Bronchial epithelial cell (primary cell): ENCODE data around the gene NOTO. TPM values are rescaled to one million over a fixed set of nuclear protein-coding genes. Genes with fewer than 3 reads are reported as not detected.

ENCODE experiments used
- DNase-seq: peaks from one replicate; pipeline ENCODE4 v3.0.0-alpha.2; 2010; ENCODE audit warnings: low read depth
- FAIRE-seq: peaks from 2 replicates; lab custom pipeline; 2011; peaks lifted over from hg19 to GRCh38; lab: Jason Lieb, UNC
- H3K27me3 ChIP-seq: 2 replicates; pipeline ENCODE4 v1.5.1; 2011; ENCODE audit warnings: low read length; ENCODE audit not compliant: control insufficient read depth, insufficient read depth
- H3K36me3 ChIP-seq: 2 replicates; pipeline ENCODE4 v1.5.1; 2011; ENCODE audit warnings: low read length; ENCODE audit not compliant: control insufficient read depth, insufficient read depth
- H3K4me3 ChIP-seq: 2 replicates; pipeline ENCODE4 v1.5.1; 2011; ENCODE audit warnings: mild to moderate bottlenecking, low read depth, low read length, control low read depth
- total RNA-seq: library from RNA; depleted of rRNA; stranded (reverse); fragments of >200 nt; gene quantifications from 2 replicates; pipeline ENCODE4 v1.2.1, GENCODE V29; 2014
- TF ChIP-seq, protein P1 (sequence below): IDR thresholded peaks from 2 replicates; pipeline ENCODE4 v1.5.1; 2011; ENCODE audit warnings: mild to moderate bottlenecking, moderate library complexity, low read length, control low read depth, inconsistent platforms; ENCODE audit not compliant: insufficient read depth, severe bottlenecking

The NOTO gene
- total RNA-seq, 1 donor from 2014 or later: not detected

- FAIRE-seq: no peak
- Histone ChIP-seq H3K27me3 (peaks cover 4% of the 10 kb centered on the region), H3K4me3 (no peak overlapping the region), H3K36me3 (no peaks in the 10 kb centered on the region)
- TF ChIP-seq, protein P1, sequence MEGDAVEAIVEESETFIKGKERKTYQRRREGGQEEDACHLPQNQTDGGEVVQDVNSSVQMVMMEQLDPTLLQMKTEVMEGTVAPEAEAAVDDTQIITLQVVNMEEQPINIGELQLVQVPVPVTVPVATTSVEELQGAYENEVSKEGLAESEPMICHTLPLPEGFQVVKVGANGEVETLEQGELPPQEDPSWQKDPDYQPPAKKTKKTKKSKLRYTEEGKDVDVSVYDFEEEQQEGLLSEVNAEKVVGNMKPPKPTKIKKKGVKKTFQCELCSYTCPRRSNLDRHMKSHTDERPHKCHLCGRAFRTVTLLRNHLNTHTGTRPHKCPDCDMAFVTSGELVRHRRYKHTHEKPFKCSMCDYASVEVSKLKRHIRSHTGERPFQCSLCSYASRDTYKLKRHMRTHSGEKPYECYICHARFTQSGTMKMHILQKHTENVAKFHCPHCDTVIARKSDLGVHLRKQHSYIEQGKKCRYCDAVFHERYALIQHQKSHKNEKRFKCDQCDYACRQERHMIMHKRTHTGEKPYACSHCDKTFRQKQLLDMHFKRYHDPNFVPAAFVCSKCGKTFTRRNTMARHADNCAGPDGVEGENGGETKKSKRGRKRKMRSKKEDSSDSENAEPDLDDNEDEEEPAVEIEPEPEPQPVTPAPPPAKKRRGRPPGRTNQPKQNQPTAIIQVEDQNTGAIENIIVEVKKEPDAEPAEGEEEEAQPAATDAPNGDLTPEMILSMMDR: no peak
- DNase-seq: peak; percentile 64
These were observed 29.4 kb upstream of the NOTO start for GRCh38 chr2:73172963-73173362.

- TF ChIP-seq, protein P1: no peak
- no peak for DNase-seq
- Histone ChIP-seq H3K36me3 (no peaks in the 10 kb centered on the region), H3K27me3 (peaks cover 4% of the 10 kb centered on the region), H3K4me3 (no peak overlapping the region)
- FAIRE-seq: no peak
These were observed 28.6 kb upstream of the NOTO start for GRCh38 chr2:73173781-73174180.

DNA sequence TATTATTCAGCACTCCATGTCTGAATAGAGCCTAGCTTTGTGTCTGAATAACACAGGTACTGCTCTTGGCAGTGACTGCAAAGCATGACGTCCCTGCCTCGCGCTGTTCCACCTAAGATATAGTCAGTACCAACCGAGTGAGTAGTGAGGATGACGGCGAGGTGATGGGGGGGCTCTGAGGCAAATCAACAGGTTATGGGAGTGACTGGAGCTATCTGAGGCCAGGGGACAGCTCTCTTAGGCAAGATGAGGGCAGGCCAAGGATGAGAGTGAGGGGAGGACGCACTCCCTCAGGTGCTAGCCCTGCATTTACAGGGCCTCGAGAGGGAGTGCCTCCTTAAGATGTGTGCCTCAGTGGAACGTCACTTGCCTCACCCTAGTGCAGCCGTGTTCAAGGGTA lies 28.1 kb upstream of the NOTO start:
- no peak for DNase-seq
- no peak for FAIRE-seq
- Histone ChIP-seq H3K27me3 (peaks cover 4% of the 10 kb centered on the region), H3K36me3 (no peaks in the 10 kb centered on the region), H3K4me3 (no peak overlapping the region)
- TF ChIP-seq, protein P1: no peak

- H3K4me3 ChIP-seq: peak overlapping the region; percentile 22
- TF ChIP-seq, protein P1: no peak
- FAIRE-seq: no peak
- no peaks in the 10 kb centered on the region for H3K36me3 ChIP-seq
- H3K27me3 ChIP-seq: peaks cover 7% of the 10 kb centered on the region
- no peak for DNase-seq
These were observed 27.3 kb upstream of the NOTO start for GRCh38 chr2:73174941-73175662.

DNA sequence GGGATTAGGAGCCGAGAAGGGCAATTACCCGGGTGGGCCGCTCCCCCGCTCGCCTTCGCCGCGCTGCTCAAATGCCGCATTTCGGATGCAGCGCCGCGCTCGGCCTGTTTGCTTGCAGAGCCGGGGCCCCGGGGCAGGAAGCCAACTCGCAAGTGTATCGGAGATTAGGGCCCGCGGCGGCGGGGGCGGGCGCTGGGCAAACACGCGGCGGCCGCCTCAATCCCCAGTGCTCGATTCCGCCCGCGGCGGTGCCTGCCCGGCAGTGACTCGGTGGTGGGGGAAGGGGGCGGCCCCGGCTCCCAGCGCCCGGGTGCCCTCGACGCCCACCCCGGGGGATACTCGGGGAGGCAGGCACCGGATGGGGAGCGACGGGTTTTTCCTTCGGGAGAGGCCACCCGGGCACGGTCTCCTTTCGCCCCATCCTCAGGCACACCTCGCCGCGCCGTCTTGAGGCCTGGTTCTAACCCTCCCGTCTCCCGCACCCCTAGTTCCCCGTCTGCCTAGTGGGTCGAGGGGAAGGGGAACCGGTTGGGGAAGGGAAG lies 26.6 kb upstream of the NOTO start:
- peak overlapping the region; percentile 22 for H3K4me3 ChIP-seq
- TF ChIP-seq, protein P1: peak; percentile 5
- H3K27me3 ChIP-seq: peaks cover 7% of the 10 kb centered on the region
- FAIRE-seq (no peak), DNase-seq (peak; percentile 27)
- H3K36me3 ChIP-seq: no peaks in the 10 kb centered on the region
